NCI-H526 (cell line): Measurements from ENCODE around the gene CMTM4.
A peak's percentile ranks its signal among the peaks of the same experiment; 100 is the strongest.
"Not testable (repeated sequence)": the region's sequence is repeated elsewhere in the genome, so short reads cannot be mapped to it uniquely, and the experiment has no call there.

Experiments
- DNase-seq, 2 experiments: peaks; one replicate each; lab custom pipeline; 2025; lab: John Stamatoyannopoulos, UW

The CMTM4 gene

DNA sequence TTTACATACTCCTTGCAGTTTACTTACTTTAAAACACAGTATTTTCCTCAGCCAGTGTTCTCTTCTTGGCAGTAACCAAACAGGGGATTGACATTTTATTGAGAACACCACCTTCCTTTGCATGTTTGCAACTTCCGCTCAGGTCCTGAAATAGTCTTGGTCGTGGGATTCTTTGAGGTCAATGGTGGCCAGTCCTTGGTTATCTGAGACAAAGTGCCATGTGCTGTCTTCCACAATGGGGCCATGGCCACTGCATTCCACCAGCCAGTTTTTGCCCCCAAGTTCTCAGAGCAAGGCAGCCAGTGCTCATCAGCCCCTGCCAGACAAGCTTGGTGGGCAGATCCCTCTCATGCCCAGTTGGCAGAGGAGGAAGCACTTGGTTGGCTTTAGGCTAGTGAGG, 22.9 kb downstream of the CMTM4 start:
- no peak for DNase-seq

DNA sequence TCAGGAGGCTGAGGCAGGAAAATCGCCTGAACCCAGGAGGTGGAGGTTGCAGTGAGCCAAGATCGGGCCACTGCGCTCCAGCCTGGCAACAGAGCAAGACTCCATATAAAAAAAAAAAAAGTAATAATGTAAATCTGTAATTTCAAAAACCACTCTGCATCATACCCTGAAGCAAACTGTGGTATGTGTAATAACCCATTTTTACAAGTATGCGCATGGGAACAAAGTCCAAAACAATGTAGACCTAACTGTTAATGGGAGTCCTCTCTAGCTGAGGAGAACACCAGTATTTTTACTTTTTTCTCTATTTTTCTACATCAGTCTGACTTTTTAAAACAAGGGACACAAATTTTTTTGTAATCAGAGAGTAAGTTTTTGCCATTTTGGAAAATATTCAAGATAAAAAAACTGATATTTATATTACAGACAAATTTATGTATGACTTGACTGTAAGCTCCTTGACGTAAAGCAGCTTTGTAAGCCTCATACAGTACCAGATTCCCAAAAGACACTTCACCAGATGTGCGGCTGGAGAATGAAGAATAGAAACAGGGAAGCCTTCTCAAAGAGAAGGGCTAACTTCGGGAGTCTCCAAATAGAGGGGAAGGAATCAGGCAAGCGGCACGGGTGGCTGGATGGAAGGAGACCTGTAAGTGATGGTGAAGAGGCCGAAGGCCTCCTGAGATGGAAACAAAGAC, 25.7 kb downstream of the CMTM4 start:
- no peak for DNase-seq

DNA sequence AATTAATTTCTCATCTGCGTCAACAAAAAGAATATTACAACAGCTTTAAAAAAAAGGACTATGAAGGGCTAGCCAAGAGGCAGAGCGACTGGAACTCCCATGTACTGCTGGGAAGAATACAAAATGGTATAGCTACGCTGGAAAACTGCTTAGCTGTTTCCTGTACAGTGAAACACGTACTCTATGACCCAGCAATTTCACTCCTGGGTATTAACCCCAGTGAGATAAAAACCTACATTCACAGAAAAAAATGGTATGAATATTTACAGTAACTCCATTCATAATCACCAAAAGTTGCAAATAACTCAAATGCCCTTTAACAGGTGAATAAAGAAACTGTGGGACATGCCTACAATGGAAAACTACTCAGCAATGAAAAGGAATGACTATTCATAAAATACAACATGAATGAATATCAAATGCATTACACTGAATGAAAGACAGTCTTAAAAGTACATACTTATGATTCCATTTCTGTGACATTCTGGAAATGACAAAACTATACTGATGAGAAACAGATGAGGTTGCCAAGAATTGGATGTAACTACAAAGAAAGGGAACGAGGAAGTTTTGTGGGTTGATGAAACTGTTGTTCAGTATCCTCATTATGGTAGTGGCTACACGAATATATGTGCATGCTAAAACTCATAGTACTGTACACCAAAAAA, 27.6 kb downstream of the CMTM4 start:
- DNase-seq, result no peak

DNA sequence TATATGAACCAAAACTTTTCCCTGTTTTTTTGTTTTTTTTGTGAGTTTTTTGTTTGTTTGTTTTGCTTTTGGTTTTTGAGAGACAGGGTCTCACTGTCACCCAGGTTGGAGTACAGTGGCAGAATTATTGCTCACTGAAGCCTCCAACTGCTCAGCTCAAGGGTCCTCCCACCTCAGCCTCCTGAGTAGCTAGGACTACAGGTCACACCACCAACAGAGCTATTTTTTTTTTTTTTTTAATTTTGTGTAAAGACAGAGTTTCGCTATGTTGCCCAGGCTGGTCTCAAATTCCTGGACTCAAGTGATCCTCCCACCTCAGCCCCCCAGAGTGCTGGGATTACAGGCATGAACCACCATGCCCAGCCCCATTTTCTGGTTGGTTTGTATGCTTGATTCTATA, 28.6 kb downstream of the CMTM4 start:
- DNase-seq, result no peak

GRCh38 chr16:66662445-66663194, 33.9 kb downstream of the CMTM4 start:
- peak in 1 of 2 experiments; percentile 30 for DNase-seq

- not testable (repeated sequence) for DNase-seq
Measured at GRCh38 chr16:66661671-66662346, 34.7 kb downstream of the CMTM4 start.

- no peak for DNase-seq
Measured at GRCh38 chr16:66661210-66661560, 35.4 kb downstream of the CMTM4 start.

DNA sequence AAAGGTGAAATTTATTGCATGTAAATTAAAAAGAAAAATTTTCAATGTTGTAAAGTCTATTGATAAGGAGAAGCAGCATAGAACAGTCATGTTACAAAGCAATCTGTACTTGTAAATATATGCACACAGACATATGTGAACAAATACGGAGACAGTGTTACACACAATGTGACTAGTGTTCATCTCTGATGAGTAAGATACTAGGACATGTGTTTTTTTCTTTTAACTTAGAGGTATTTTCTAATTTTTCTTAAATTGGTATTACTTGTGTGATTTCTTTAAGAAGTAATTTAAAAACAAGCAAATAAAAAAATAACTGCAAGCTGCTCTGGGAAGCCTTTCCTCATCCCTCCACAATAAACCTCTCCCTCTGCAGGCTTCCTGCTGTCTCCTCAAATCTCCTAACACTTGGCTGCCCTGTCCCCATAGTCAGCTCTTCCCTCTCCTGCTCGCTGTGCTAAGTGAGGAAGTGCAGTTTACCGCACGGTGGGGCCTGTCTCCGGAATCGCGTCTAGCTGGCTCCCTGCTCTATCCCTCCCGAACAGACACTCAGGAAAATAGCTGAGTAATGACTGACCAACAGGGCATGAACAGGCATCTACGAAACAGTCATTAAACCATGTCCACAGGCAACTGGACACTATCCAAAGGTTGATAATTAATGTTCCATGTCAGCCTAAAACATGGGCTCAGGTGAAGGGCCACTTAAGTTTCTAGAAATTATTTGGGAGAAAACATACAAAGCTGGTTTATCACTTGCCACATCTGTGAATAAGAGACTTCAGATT, 35.9 kb downstream of the CMTM4 start:
- DNase-seq, result peak in 1 of 2 experiments; percentile 40

- DNase-seq, result no peak
Measured at GRCh38 chr16:66658860-66659190, 37.7 kb downstream of the CMTM4 start.

- no peak for DNase-seq
Measured at GRCh38 chr16:66658143-66658859, 38.2 kb downstream of the CMTM4 start.

GRCh38 chr16:66656547-66656946, 40.0 kb downstream of the CMTM4 start:
- no peak for DNase-seq

- DNase-seq, result no peak
Measured at GRCh38 chr16:66653581-66654350, 42.8 kb downstream of the CMTM4 start.

GRCh38 chr16:66652661-66653360, 43.7 kb downstream of the CMTM4 start:
- no peak for DNase-seq

DNA sequence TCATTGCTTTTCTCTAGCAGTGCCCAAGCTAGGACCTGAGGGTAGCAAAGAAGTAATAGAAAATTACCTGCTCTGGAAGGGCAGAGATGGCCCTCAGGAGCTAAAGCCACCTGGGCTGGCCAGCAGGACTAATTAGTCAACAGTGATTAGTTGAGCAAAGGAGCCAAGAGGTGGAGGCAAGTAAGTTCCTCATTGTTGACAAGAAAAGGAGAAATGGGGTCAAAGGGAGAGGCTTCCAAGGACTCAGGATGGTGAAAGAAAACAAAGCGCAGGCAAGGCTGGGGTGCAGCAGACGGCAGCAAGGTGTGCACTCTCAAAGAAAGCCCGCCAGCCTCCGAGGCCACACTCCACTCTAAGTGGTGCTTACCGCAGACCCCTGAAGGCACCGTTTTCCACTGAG, 44.6 kb downstream of the CMTM4 start:
- no peak for DNase-seq

GRCh38 chr16:66651474-66651765, 45.1 kb downstream of the CMTM4 start:
- DNase-seq, result no peak

GRCh38 chr16:66650707-66651473, 45.7 kb downstream of the CMTM4 start:
- DNase-seq, result peak; percentile 45 to 83

DNA sequence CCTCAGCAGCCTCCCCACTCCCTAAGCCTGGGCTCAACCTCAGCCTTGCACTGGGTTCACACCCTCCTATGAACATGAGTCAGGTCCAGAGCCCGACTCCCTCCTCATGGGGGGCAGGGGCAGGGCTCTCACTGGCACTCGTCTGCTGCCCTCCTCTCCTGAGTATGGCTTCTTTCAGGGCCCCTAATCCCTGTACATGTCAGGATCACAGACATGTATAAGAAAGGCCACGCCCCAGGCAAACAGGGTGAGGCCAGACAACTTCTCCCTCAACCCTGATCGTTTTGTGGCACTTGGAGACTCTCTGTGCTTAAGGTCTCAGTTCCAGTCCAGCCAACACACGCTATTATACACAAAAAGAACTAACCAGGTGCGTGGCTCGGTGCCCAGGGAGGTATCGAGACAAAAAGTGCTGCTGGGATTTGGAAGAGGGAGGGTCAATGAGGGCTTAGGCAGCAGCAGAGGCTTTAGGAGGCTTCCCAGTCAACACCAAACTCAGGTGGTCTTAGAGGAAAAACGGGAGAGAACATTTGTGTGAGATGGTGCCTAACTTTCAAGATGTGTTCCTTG, 46.8 kb downstream of the CMTM4 start:
- no peak for DNase-seq

GRCh38 chr16:66649167-66649566, 47.4 kb downstream of the CMTM4 start:
- no peak for DNase-seq

DNA sequence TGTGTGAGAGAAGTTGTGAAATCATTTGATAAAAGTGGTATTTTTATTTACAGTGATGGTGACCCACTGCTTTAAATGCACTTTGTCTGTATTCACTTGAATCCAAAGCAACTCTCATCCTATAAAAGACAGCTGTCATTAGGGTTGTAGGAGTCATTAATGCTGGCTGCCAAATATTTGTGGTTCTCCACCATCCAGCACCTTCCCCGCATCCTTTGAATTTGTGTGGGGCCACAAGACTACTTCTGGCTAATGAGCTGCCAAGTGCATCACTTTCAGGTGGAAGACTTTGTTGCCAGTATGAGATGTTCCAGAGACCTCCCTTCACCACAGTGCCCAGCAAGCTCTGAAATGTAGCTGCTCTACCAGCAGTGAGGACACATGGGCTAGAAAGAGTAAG, 48.7 kb downstream of the CMTM4 start:
- DNase-seq, result no peak
